H9 (cell line): Measurements from ENCODE around the gene HSPA12A. TPM values are rescaled to one million over a fixed set of nuclear protein-coding genes. Genes with fewer than 3 reads are reported as not detected.

ENCODE experiments used
- DNase-seq: peaks from one replicate; pipeline ENCODE4 v3.0.0-alpha.2; 2017
- H2AFZ ChIP-seq: one replicate; pipeline ENCODE4 v1.6.1; 2013; ENCODE audit warnings: mild to moderate bottlenecking, low read length, control low read depth, moderate library complexity
- H2AK5ac ChIP-seq: 2 replicates; pipeline ENCODE4 v1.6.1; 2013; ENCODE audit warnings: low read length, control low read depth, mixed read lengths; ENCODE audit not compliant: insufficient read length
- H2BK120ac ChIP-seq: one replicate; pipeline ENCODE4 v1.6.1; 2013; ENCODE audit warnings: low read depth, mild to moderate bottlenecking, low read length, control low read depth, inconsistent platforms; ENCODE audit not compliant: poor library complexity, severe bottlenecking
- H2BK12ac ChIP-seq: 2 replicates; pipeline ENCODE4 v1.6.1; 2013; ENCODE audit warnings: low read length, control low read depth, mixed read lengths, low read depth; ENCODE audit not compliant: insufficient read length
- H2BK15ac ChIP-seq: 2 replicates; pipeline ENCODE4 v1.6.1; 2013; ENCODE audit warnings: low read depth, low read length, control low read depth
- H2BK20ac ChIP-seq: one replicate; pipeline ENCODE4 v1.6.1; 2013; ENCODE audit warnings: low read depth, mild to moderate bottlenecking, low read length, control low read depth, inconsistent platforms; ENCODE audit not compliant: poor library complexity, severe bottlenecking
- H2BK5ac ChIP-seq: 2 replicates; pipeline ENCODE4 v1.6.1; 2013; ENCODE audit warnings: low read length, control low read depth, mixed read lengths; ENCODE audit not compliant: insufficient read length
- H3K14ac ChIP-seq: 2 replicates; pipeline ENCODE4 v1.6.1; 2013; ENCODE audit warnings: low read length, control low read depth; ENCODE audit not compliant: insufficient read depth
- H3K18ac ChIP-seq: 2 replicates; pipeline ENCODE4 v1.6.1; 2013; ENCODE audit warnings: low read depth, mild to moderate bottlenecking, mixed read lengths, low read length, control low read depth; ENCODE audit not compliant: insufficient read length
- H3K23ac ChIP-seq: 2 replicates; pipeline ENCODE4 v1.6.1; 2013; ENCODE audit warnings: low read length, control low read depth, mixed read lengths, low read depth; ENCODE audit not compliant: insufficient read length
- H3K23me2 ChIP-seq: 2 replicates; pipeline ENCODE4 v1.6.1; 2013; ENCODE audit warnings: low read depth, mild to moderate bottlenecking, mixed read lengths, low read length, control low read depth; ENCODE audit not compliant: insufficient read length, poor library complexity, severe bottlenecking
- H3K27ac ChIP-seq: 2 replicates; pipeline ENCODE4 v1.5.1; 2013; ENCODE audit warnings: low read length, control low read depth, mixed read lengths, low read depth; ENCODE audit not compliant: insufficient read length
- H3K27me3 ChIP-seq: 2 replicates; pipeline ENCODE4 v1.6.1; 2013; ENCODE audit warnings: low read length, control low read depth, inconsistent platforms; ENCODE audit not compliant: insufficient read depth
- H3K4ac ChIP-seq: 2 replicates; pipeline ENCODE4 v1.6.1; 2013; ENCODE audit warnings: low read depth, mild to moderate bottlenecking, control low read depth, inconsistent platforms, low read length, moderate library complexity
- H3K4me1 ChIP-seq: 2 replicates; pipeline ENCODE4 v1.6.1; 2013; ENCODE audit warnings: low read length, control low read depth, inconsistent platforms; ENCODE audit not compliant: insufficient read depth
- H3K4me2 ChIP-seq: 2 replicates; pipeline ENCODE4 v1.6.1; 2013; ENCODE audit warnings: low read length, control low read depth, mixed read lengths; ENCODE audit not compliant: insufficient read length, insufficient read depth
- H3K56ac ChIP-seq: 2 replicates; pipeline ENCODE4 v1.6.1; 2013; ENCODE audit warnings: low read depth, mild to moderate bottlenecking, mixed read lengths, low read length, control low read depth; ENCODE audit not compliant: insufficient read length
- H3K79me1 ChIP-seq: 2 replicates; pipeline ENCODE4 v1.6.1; 2013; ENCODE audit warnings: low read depth, mild to moderate bottlenecking, moderate library complexity, low read length, control low read depth, inconsistent platforms; ENCODE audit not compliant: insufficient read depth, poor library complexity, severe bottlenecking
- H3K79me2 ChIP-seq: 2 replicates; pipeline ENCODE4 v1.6.1; 2013; ENCODE audit warnings: low read length, control low read depth, inconsistent platforms; ENCODE audit not compliant: insufficient read depth
- H3K9ac ChIP-seq: 2 replicates; pipeline ENCODE4 v1.6.1; 2013; ENCODE audit warnings: low read length, control low read depth, mixed read lengths; ENCODE audit not compliant: insufficient read length; ENCODE audit errors: extremely low read depth
- H3K9me3 ChIP-seq: one replicate; pipeline ENCODE4 v1.6.1; 2013; ENCODE audit warnings: low read depth, low read length, inconsistent platforms; ENCODE audit not compliant: control insufficient read depth
- H3T11ph ChIP-seq: one replicate; pipeline ENCODE4 v1.6.1; 2013; ENCODE audit warnings: mild to moderate bottlenecking, low read length, control low read depth, inconsistent platforms
- H4K20me1 ChIP-seq: one replicate; pipeline ENCODE4 v1.6.1; 2013; ENCODE audit not compliant: control insufficient read depth, insufficient read length, insufficient read depth
- H4K5ac ChIP-seq: 2 replicates; pipeline ENCODE4 v1.6.1; 2013; ENCODE audit warnings: low read depth, mild to moderate bottlenecking, mixed read lengths, low read length, control low read depth; ENCODE audit not compliant: insufficient read length
- H4K8ac ChIP-seq: replicated peaks from 2 replicates; pipeline ENCODE4 v1.6.1; 2013; ENCODE audit warnings: low read length, control low read depth, mixed read lengths, low read depth; ENCODE audit not compliant: insufficient read length
- H4K91ac ChIP-seq: 2 replicates; pipeline ENCODE4 v1.6.1; 2013; ENCODE audit warnings: low read depth, mild to moderate bottlenecking, moderate library complexity, mixed read lengths, low read length, control low read depth; ENCODE audit not compliant: insufficient read length
- H3K27ac Mint-ChIP-seq, 3 experiments: 2 replicates in 2 of 3; 3 replicates in 1 of 3; pipeline ENCODE4 v1.8.0; 2020 to 2021; ENCODE audit warnings: mixed read lengths in 3 of 3, mild to moderate bottlenecking in 1 of 3, moderate library complexity in 1 of 3
- H3K27me3 Mint-ChIP-seq: 2 replicates; pipeline ENCODE4 v1.8.0; 2021; ENCODE audit warnings: low read depth, mild to moderate bottlenecking, moderate library complexity, mixed read lengths
- H3K36me3 Mint-ChIP-seq, 3 experiments: 2 replicates in 2 of 3; 3 replicates in 1 of 3; pipeline ENCODE4 v1.8.0; 2020 to 2021; ENCODE audit warnings: low read depth in 3 of 3, mixed read lengths in 3 of 3; ENCODE audit not compliant: insufficient read depth in 1 of 3
- H3K4me1 Mint-ChIP-seq, 2 experiments: 2 replicates each; pipeline ENCODE4 v1.8.0; 2020; ENCODE audit warnings: mixed read lengths in 2 of 2
- H3K4me3 Mint-ChIP-seq, 2 experiments: 2 replicates in 1 of 2; 3 replicates in 1 of 2; pipeline ENCODE4 v1.8.0; 2020 to 2021; ENCODE audit warnings: mild to moderate bottlenecking in 2 of 2, mixed read lengths in 2 of 2, moderate library complexity in 1 of 2
- H3K9me3 Mint-ChIP-seq, 2 experiments: 2 replicates in 1 of 2; 3 replicates in 1 of 2; pipeline ENCODE4 v1.8.0; 2020; ENCODE audit warnings: mild to moderate bottlenecking in 2 of 2, mixed read lengths in 2 of 2, moderate library complexity in 1 of 2
- WGBS: extraction: QIAGEN DNeasy Blood & Tissue Kit; methylation state at CpG from one replicate; pipeline ENCODE4 v1.1.7; 2013; ENCODE audit warnings: missing lambda C conversion rate, low lambda C conversion rate, mixed read lengths; ENCODE audit not compliant: insufficient read length; ENCODE audit errors: extremely low coverage; 5-methylcytosine and 5-hydroxymethylcytosine counted together
- total RNA-seq: library from RNA; stranded (reverse); gene quantifications from 2 replicates; pipeline ENCODE4 v1.2.1, GENCODE V29; 2021
- TF ChIP-seq, protein P1 (sequence below): fragments of 200-600 bp; sonication (generic); conservative IDR thresholded peaks from 3 replicates; pipeline ENCODE4 v1.8.0; 2021; ENCODE audit warnings: antibody characterized with exemption, mild to moderate bottlenecking

The HSPA12A gene
- total RNA-seq, 1 experiment from 2014 or later, result 3.2 TPM

DNA sequence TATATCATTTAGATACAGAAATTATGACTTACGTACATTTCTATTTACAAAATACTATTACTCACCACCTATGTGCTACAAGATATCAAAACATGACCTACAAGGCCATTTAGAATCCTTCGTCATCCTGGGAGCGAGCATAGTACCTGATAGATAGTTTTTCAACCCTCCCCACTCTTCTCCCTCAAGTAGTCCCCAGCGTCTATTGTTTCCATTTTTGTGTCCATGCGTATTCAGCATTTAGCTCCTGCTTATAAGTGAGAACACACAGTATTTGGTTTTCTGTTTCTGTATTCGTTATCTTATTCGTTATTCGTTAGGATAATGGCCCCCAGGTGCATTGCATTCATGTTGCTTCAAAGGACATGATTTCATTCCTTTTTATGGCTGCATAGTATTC is 93.5 kb downstream of the HSPA12A start:
- H3K4me1 Mint-ChIP-seq, result peaks cover 6 to 10% of the 10 kb centered on the region in 2 experiments; a peak in 3 of 4 replicates
- H3K27ac ChIP-seq, result no peak overlapping the region
- H3K9me3 ChIP-seq, result no peaks in the 10 kb centered on the region
- no peak overlapping the region for H3K4ac ChIP-seq
- H2BK120ac ChIP-seq, result no peak overlapping the region
- no peak overlapping the region for H4K5ac ChIP-seq
- H3K18ac ChIP-seq, result no peak overlapping the region
- no peak overlapping the region for H3K23ac ChIP-seq
- H2AK5ac ChIP-seq, result no peak overlapping the region
- no peaks in the 10 kb centered on the region for H3K79me1 ChIP-seq
- no peak overlapping the region for H2BK15ac ChIP-seq
- no peak overlapping the region for H3K56ac ChIP-seq
- DNase-seq, result no peak
- TF ChIP-seq, protein P1, sequence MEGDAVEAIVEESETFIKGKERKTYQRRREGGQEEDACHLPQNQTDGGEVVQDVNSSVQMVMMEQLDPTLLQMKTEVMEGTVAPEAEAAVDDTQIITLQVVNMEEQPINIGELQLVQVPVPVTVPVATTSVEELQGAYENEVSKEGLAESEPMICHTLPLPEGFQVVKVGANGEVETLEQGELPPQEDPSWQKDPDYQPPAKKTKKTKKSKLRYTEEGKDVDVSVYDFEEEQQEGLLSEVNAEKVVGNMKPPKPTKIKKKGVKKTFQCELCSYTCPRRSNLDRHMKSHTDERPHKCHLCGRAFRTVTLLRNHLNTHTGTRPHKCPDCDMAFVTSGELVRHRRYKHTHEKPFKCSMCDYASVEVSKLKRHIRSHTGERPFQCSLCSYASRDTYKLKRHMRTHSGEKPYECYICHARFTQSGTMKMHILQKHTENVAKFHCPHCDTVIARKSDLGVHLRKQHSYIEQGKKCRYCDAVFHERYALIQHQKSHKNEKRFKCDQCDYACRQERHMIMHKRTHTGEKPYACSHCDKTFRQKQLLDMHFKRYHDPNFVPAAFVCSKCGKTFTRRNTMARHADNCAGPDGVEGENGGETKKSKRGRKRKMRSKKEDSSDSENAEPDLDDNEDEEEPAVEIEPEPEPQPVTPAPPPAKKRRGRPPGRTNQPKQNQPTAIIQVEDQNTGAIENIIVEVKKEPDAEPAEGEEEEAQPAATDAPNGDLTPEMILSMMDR, result no peak
- no peak overlapping the region for H4K8ac ChIP-seq
- H3K36me3 Mint-ChIP-seq, result no peaks in the 10 kb centered on the region
- H3K79me2 ChIP-seq, result no peaks in the 10 kb centered on the region
- H3K27me3 Mint-ChIP-seq, result peaks cover 5% of the 10 kb centered on the region
- H2BK5ac ChIP-seq, result no peak overlapping the region
- no peak overlapping the region for H3K9ac ChIP-seq
- whole genome bisulfite sequencing, result no CpG with 5 or more reads among the region's 8 CpGs
- H3K27me3 ChIP-seq, result no peaks in the 10 kb centered on the region
- no peak overlapping the region for H3K4me3 Mint-ChIP-seq
- H2BK12ac ChIP-seq, result no peak overlapping the region
- no peak overlapping the region for H3K14ac ChIP-seq
- H2AFZ ChIP-seq, result no peak overlapping the region
- no peak overlapping the region for H3K4me2 ChIP-seq
- no peak overlapping the region for H3K27ac Mint-ChIP-seq
- H3K9me3 Mint-ChIP-seq, result peaks cover 9 to 11% of the 10 kb centered on the region in 2 experiments
- no peak overlapping the region for H3T11ph ChIP-seq
- no peaks in the 10 kb centered on the region for H3K4me1 ChIP-seq
- no peak overlapping the region for H2BK20ac ChIP-seq
- no peaks in the 10 kb centered on the region for H3K23me2 ChIP-seq
- no peak overlapping the region for H4K91ac ChIP-seq
- H4K20me1 ChIP-seq, result no peaks in the 10 kb centered on the region
